ENCODE measurements around the gene MARCHF2. TPM values are rescaled to one million over a fixed set of nuclear protein-coding genes. Genes with fewer than 3 reads are reported as not detected.

Gene MARCHF2
- total RNA-seq, 1 donor from 2014 or later: 30.9 TPM

- Histone ChIP-seq H3K9me3 (ENCODE audit: insufficient read depth, low read depth, low read length) (no peaks in the 10 kb centered on the region), H3K27ac (ENCODE audit: low read depth, low read length) (no peak overlapping the region), H3K9ac (ENCODE audit: low read length) (no peak overlapping the region), H4K20me1 (ENCODE audit: insufficient read depth, low read length) (peaks cover 87% of the 10 kb centered on the region), H2AFZ (ENCODE audit: low read depth, low read length) (no peak overlapping the region), H3K4me2 (ENCODE audit: low read length) (no peak overlapping the region), H3K27me3 (ENCODE audit: insufficient read depth, low read length) (no peaks in the 10 kb centered on the region), H3K4me1 (ENCODE audit: insufficient read depth, low read length) (no peaks in the 10 kb centered on the region), H3K79me2 (ENCODE audit: insufficient read depth, low read length) (peaks cover 82% of the 10 kb centered on the region), H3K4me3 (ENCODE audit: insufficient read depth, low read depth, low read length) (no peak overlapping the region), H3K36me3 (ENCODE audit: insufficient read depth, low read length) (peaks cover 35% of the 10 kb centered on the region)
- Mint-ChIP-seq H3K4me3 (ENCODE audit: unreplicated experiment) (no peak overlapping the region), H3K27ac (ENCODE audit: unreplicated experiment) (peak overlapping the region; percentile 54), H3K36me3 (ENCODE audit: low read depth, unreplicated experiment) (peaks cover 16% of the 10 kb centered on the region), H3K9me3 (ENCODE audit: unreplicated experiment) (no peaks in the 10 kb centered on the region), H3K4me1 (ENCODE audit: low read depth, unreplicated experiment) (peaks cover 17% of the 10 kb centered on the region), H3K27me3 (ENCODE audit: low read depth, unreplicated experiment) (no peaks in the 10 kb centered on the region)
- DNase-seq (ENCODE audit: low read depth) (no peak), FAIRE-seq (no peak)
- no peak for TF ChIP-seq CTCF (IDR thresholded peaks at IDR 0.05; ENCODE audit: insufficient read depth, low read depth, low read length)
- TF ChIP-seq EZH2 (IDR thresholded peaks at IDR 0.05; ENCODE audit: insufficient read depth, low read length): no peak
These were observed 63.4 kb downstream of the MARCHF2 start for GRCh38 chr19:8476524-8476923.

GRCh38 chr19:8477889-8478288, 64.8 kb downstream of the MARCHF2 start:
- peaks cover 37% of the 10 kb centered on the region for H3K36me3 ChIP-seq (ENCODE audit: insufficient read depth, low read length)
- H3K4me3 ChIP-seq (ENCODE audit: insufficient read depth, low read depth, low read length): no peak overlapping the region
- peak overlapping the region; percentile 13 for H3K27ac Mint-ChIP-seq (ENCODE audit: unreplicated experiment)
- H4K20me1 ChIP-seq (ENCODE audit: insufficient read depth, low read length): peaks cover 87% of the 10 kb centered on the region
- peaks cover 13% of the 10 kb centered on the region for H3K36me3 Mint-ChIP-seq (ENCODE audit: low read depth, unreplicated experiment)
- H3K9me3 Mint-ChIP-seq (ENCODE audit: unreplicated experiment): no peaks in the 10 kb centered on the region
- no peaks in the 10 kb centered on the region for H3K27me3 ChIP-seq (ENCODE audit: insufficient read depth, low read length)
- no peak overlapping the region for H3K27ac ChIP-seq (ENCODE audit: low read depth, low read length)
- H3K4me2 ChIP-seq (ENCODE audit: low read length): no peak overlapping the region
- H3K4me1 ChIP-seq (ENCODE audit: insufficient read depth, low read length): no peaks in the 10 kb centered on the region
- no peaks in the 10 kb centered on the region for H3K9me3 ChIP-seq (ENCODE audit: insufficient read depth, low read depth, low read length)
- FAIRE-seq (no peak), DNase-seq (ENCODE audit: low read depth) (no peak)
- no peaks in the 10 kb centered on the region for H3K27me3 Mint-ChIP-seq (ENCODE audit: low read depth, unreplicated experiment)
- H3K4me1 Mint-ChIP-seq (ENCODE audit: low read depth, unreplicated experiment): peaks cover 20% of the 10 kb centered on the region
- TF ChIP-seq CTCF (IDR thresholded peaks at IDR 0.05; ENCODE audit: insufficient read depth, low read depth, low read length) (no peak), EZH2 (IDR thresholded peaks at IDR 0.05; ENCODE audit: insufficient read depth, low read length) (no peak)
- H2AFZ ChIP-seq (ENCODE audit: low read depth, low read length): no peak overlapping the region
- H3K79me2 ChIP-seq (ENCODE audit: insufficient read depth, low read length): peaks cover 88% of the 10 kb centered on the region
- H3K9ac ChIP-seq (ENCODE audit: low read length): no peak overlapping the region
- H3K4me3 Mint-ChIP-seq (ENCODE audit: unreplicated experiment): no peak overlapping the region

GRCh38 chr19:8478598-8478997, 65.5 kb downstream of the MARCHF2 start:
- H3K4me1 Mint-ChIP-seq (ENCODE audit: low read depth, unreplicated experiment): peaks cover 20% of the 10 kb centered on the region
- peaks cover 42% of the 10 kb centered on the region for H3K36me3 ChIP-seq (ENCODE audit: insufficient read depth, low read length)
- no peak for FAIRE-seq
- no peak overlapping the region for H2AFZ ChIP-seq (ENCODE audit: low read depth, low read length)
- peaks cover 14% of the 10 kb centered on the region for H3K36me3 Mint-ChIP-seq (ENCODE audit: low read depth, unreplicated experiment)
- no peaks in the 10 kb centered on the region for H3K9me3 ChIP-seq (ENCODE audit: insufficient read depth, low read depth, low read length)
- H3K27me3 Mint-ChIP-seq (ENCODE audit: low read depth, unreplicated experiment): no peaks in the 10 kb centered on the region
- H3K4me3 ChIP-seq (ENCODE audit: insufficient read depth, low read depth, low read length): no peak overlapping the region
- peaks cover 92% of the 10 kb centered on the region for H3K79me2 ChIP-seq (ENCODE audit: insufficient read depth, low read length)
- no peak for TF ChIP-seq CTCF (IDR thresholded peaks at IDR 0.05; ENCODE audit: insufficient read depth, low read depth, low read length)
- TF ChIP-seq EZH2 (IDR thresholded peaks at IDR 0.05; ENCODE audit: insufficient read depth, low read length): no peak
- no peaks in the 10 kb centered on the region for H3K4me1 ChIP-seq (ENCODE audit: insufficient read depth, low read length)
- no peaks in the 10 kb centered on the region for H3K9me3 Mint-ChIP-seq (ENCODE audit: unreplicated experiment)
- no peak for DNase-seq (ENCODE audit: low read depth)
- H3K4me2 ChIP-seq (ENCODE audit: low read length): no peak overlapping the region
- no peaks in the 10 kb centered on the region for H3K27me3 ChIP-seq (ENCODE audit: insufficient read depth, low read length)
- peaks cover 89% of the 10 kb centered on the region for H4K20me1 ChIP-seq (ENCODE audit: insufficient read depth, low read length)
- no peak overlapping the region for H3K4me3 Mint-ChIP-seq (ENCODE audit: unreplicated experiment)
- H3K27ac ChIP-seq (ENCODE audit: low read depth, low read length): no peak overlapping the region
- H3K9ac ChIP-seq (ENCODE audit: low read length): no peak overlapping the region
- peak overlapping the region; percentile 13 for H3K27ac Mint-ChIP-seq (ENCODE audit: unreplicated experiment)

All from astrocyte (in vitro differentiated cells and primary cell).